ENCODE data around the gene GSG1L.
A peak's percentile ranks its signal among the peaks of the same experiment; 100 is the strongest.

GSG1L gene

DNA sequence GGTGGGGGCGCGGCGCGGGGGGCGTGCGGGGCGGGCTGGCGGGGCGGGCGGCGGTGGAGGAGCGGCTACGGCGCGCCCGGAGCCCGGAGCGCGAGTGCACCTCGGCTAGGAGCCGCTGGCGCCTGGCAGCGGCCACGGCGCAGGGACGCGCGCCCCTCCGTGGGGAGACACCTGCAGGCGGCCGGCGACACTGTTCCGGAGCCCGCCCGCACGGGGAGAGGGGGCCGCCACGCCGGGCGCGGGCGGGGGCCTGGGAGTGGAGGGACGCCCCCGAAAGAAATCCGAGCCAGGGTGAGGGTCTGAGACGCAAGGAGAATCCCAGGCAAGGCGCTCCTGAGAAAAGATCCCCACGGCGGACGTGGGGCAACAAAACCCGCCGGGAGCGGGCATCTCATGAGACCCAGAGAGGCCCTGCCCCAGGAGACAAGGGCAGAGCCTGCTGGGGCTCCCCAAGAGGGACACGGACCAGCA, at the start of gene GSG1L:
Gene GSG1L, minus strand, starts transcription at position 124 of the 471 bp plus-strand sequence. CDS start 290 bp downstream, outside the sequence.
- DNase-seq, result no peak

DNA sequence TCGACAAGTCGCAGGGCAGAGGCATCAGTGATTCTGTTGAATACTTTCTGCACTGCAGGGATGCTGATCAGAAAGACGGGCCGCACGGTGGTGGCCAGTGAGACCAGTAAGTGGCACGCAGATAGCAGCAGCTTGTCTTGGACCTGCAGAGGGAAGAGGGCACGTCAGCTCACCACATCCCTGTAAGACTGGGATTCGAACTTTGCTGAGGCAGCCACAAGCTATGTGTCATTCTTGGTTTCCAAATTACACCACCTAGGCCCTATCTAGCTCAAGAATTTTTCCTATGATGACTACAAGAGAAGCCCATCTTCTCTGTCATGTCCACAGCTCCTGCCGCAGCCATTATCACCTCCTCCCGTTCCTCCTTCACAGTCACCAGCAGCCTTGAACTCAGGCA, 49.4 kb upstream of the GSG1L start:
- no peak for DNase-seq

DNA sequence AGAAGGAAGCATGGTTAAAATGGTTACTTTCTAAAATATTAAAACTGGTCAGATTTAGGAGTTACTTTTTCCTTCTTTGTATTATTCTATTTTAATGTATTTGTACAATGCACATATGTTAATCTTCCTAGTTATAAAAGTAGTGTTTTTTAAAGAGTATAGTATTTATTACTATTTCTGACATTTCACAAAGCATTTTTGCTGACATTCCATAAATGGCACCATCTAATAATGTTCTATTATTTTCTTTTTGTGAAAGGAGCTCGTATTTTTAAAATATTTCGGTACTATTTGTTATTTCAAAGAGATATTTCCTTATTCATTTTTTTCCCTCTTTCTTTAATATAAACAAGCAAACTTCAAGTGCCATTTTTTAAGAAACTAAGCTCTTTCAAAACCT, 47.5 kb upstream of the GSG1L start:
- no peak for DNase-seq

GRCh38 chr16:28110479-28110878, 47.0 kb upstream of the GSG1L start:
- no peak for DNase-seq

DNA sequence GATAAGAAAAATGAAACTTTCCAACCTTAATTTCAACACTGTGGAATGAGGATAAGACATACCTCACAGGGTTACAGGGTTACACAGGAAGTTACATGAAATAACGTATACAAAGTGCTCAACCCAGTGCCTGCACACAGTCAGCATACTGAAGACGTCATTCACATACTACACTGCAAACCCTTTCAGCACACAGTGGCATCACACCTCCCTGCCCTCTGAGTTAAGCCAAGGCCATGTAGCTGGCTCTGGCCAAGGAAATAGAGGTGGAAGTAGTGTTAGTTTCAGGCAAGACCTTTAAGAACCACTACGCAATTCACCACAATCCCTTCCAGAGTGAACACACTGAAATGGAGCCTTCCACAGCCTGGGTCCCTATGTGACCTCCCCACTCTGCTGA, 46.6 kb upstream of the GSG1L start:
- DNase-seq, result no peak

DNA sequence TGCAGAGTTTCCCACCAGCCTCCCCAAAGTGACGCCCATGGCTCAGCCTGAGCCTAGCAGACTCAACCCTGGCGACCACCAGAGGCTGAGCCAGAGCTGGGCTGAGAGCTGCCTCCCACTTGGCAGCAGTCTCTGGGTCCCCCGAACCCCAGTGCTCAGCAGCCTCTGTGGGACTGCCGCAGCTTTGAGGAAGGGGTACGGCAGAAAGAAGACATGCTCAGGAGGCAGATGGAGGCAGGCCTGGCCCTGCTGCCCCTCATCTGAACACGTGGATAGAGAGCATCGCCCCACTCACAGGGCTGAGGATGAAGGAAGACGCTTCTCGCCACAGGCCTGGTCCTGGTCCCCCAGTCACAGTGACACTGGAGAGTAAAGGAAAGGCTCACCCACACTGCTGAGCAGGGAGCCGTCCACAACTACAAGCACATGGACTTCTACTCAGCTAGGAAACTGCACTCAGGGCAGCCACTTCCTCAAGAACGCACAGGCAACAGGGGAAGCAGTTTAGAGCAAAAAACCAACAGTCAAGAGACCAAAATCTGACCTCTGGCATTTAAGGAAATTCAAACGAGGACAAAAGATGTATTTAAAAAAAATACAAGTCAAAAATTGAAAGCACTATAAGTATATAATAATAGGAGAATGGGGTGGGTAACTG, 45.2 kb upstream of the GSG1L start:
- DNase-seq, result no peak

DNA sequence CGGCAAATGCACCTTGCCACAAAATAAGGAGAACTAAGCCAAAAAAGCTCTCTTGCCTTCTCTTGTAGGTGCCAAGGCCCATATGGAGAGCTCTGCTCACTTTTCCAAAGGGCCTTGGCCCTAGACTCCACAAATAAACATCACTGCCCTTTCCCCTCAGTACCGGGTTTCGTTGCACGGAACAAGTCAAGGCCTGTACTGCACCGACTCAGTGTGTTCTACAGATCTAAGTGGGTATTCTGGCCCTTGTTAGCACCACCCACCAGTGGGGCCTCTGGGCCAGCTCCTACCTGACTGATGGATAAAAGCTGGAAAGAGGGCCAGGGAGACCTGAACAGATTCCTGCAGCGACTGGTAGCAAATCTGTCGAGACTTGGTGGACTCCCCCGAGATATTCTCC, 43.7 kb upstream of the GSG1L start:
- DNase-seq, result no peak

DNA sequence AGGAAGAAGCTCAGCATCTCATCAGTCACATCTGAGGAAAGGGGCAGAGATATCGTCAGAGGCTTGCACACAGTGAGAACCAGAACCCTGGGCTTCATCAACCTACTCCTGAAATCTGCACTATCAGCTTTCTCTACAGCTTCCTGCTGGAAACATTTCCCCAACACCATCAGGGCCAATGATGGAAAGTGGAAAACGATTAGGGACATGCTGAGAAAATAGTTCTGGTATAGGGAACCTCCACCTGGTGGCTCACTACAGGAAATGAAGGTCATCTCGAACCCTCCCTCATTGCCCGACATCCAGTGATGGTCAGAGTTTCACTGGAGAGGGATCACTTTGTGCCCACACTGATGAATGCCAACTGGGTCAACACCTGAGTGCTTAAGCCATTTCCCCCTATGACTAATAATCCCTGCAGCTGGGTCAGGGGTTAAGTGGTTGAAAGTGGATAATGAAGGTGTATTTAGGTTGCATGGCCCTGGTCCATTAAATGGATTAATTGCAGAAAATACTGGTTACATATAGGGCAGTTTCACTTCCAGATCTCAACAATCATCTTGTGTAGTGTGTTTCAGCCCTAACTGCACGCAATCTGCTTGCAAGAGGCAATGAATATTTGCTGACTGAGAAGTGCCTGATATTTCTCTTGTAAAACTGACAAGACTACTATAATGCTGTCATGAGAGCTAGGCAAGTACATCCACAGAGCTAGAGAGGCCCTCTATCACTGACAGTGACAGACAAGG, 43.1 kb upstream of the GSG1L start:
- DNase-seq, result peak; percentile 57

DNA sequence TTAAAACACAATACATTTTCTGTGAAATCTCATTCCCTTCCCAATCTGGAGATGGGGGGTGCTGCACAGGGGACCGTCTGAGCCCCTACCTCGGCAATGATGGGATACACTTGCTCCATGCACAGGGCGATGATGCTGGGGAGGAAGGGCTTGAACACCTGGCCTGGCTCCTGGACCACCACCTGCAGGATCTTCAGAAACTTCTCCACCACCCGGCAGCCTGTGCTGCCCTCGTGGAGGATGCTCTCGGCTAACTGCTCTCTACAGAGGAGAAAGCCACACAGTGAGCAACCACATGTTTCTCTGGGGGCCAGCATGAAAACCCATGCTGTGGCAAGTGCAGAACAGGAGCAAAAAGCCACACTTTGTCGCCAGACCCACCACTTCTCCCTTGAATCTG, 42.4 kb upstream of the GSG1L start:
- DNase-seq, result no peak

DNA sequence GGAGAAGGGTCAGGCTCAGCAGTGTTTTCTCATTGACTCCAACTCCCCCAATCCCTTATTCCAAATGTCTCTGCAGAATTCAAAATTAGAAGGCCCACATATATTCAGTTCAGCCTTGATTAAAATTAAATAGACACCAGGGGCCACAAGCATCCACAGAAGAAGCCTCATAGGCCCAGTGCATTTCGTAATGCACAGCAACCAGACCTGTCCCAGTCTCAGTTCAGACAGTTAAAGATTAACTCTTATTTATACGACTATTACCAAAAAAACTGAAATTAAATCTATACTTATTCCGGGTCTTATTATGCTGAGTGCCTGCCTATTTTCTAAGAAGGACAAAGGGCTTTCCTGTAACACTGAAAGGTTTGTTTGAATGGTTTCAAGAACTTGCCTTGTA, 41.8 kb upstream of the GSG1L start:
- DNase-seq, result no peak

GRCh38 chr16:28104404-28104803, 40.9 kb upstream of the GSG1L start:
- no peak for DNase-seq

GRCh38 chr16:28103516-28104170, 40.1 kb upstream of the GSG1L start:
- DNase-seq, result no peak

- DNase-seq, result no peak
Measured at GRCh38 chr16:28101533-28101890, 38.0 kb upstream of the GSG1L start.

DNA sequence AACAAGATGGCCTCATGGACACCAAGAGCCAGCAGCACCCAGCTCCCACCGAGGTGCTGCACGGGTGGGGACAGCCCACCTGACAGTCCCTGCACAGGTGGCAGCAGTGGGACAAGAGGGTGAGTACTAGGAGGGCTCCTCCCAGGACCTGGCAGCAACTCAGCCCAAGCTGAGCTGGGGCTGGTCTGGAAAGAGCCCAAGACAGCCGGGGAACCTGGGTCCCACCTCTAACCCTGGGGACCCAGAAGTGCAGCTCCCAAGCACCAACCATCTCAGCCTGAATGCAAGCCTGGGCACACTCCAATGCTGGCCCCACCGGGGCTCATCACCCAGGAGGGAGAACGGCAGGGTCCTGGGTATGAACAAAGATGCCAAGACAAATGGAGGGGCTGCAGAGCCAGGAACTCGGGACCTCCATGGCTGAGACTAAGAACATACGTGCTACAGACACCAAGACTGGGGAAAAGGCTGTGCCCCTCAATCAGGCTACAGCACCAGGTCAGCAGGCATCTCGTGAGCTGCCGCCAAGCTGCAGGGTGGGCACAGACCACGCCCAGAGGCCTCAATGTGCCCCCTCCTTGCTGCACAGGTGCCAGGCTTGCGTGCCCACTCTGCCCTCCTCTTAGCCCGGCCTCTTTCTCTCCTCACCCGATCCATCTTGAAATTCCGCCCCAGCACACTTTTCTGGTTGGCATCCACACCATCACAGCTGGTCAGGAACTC, 37.5 kb upstream of the GSG1L start:
- DNase-seq, result no peak

DNA sequence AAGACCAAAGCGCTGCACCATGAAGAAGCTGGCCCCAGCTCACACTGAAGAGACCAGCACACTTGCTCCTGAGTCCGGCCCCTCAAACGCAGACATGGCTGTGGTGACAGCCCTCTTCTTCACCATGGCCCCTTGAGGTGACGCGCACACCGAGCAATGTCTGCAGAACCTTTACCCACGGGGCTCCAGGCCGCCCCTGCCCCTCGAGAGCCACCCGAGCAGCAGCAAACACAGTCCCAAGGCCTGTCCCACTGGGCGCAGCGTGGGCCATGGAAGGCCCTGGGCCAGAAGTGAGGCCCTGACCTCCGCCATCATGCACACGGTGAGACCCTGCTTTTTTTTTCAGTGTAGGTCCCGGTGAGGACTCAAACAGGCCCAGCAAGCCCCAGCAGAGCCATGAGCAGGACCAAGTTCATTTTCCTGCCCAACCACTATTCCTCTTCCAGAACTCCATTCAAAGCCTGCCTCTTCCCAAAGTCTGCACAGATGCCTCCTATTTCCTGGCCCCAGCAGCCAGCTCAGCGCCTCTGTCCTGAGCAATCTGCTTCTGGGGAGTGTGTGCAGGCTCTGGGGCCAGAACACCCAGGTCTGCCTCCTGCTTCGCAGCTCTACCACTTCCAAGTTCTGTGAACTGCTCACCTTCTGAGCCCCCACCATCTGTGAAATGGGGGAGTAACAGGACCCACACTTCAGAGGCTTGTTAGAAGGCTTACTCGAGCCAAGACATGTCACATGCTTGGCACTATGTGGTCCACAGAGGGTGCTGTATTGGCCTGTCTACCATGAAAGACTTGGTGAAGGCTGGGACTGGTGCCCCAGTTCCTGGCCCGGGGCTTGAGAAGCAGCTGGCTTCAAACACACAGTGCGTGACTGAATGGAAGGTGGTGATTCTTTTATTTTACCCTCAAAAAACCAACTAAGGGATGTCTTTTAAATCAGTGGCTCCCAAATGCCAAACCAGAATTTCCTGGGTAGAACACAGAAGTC, 35.7 kb upstream of the GSG1L start:
- DNase-seq, result no peak

DNA sequence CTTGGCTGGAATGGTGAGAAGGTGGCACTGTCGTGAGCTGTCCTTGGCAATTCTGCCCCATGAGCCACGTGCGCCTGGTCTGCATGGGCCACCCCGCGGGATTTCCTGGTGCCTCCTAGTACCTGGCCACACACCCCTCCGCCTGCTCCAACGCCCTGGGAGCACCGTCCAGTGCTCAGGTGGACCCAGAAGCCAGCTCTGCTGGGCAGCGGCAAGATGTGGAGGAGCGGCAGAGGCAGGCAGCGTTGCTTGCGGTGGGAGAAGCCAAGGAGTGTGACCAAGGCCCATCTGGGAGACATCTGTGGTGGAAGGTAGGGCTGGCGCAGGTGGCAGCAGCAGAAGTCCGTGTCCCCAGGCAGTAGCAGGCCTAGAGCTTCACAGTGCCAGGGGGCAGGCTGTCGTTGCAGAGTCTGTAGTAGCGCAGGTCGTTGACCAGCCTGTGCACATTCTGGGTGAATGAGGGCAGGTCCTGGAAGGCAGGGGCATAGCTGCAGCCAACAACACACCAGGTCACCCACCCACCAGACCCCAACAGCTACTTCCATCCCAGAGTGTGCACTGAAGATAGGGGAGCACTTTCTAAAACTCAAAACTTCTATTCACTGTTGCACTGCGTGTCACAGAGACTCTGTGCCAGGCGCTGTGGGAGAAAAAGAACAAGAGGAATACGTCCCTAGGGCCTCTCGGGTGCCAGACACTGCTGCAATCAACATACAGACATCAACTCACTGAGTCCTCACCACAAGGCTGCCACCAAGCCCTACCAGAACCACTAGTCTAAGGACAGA, 34.9 kb upstream of the GSG1L start:
- DNase-seq, result no peak

GRCh38 chr16:28096983-28097899, 33.7 kb upstream of the GSG1L start:
- no peak for DNase-seq

DNA sequence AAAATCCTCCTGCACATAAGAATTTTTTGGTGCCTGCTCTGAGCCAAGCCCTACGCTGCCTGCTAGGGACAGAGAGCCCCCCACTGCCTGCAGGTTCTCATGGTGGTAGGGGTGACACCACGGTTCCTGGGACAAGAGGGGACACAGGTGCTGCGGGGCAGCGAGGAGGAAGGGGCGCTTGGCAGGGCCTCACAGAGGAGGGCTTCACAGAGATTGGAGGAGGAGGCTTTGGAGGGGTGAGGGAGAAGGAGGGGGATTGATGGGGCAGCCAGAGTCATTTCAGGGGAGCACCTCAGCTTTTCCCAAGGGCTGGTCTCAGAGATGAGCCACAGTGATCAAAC, 29.8 kb upstream of the GSG1L start:
- DNase-seq, result no peak

GRCh38 chr16:28092721-28093384, 29.3 kb upstream of the GSG1L start:
- DNase-seq, result no peak

DNA sequence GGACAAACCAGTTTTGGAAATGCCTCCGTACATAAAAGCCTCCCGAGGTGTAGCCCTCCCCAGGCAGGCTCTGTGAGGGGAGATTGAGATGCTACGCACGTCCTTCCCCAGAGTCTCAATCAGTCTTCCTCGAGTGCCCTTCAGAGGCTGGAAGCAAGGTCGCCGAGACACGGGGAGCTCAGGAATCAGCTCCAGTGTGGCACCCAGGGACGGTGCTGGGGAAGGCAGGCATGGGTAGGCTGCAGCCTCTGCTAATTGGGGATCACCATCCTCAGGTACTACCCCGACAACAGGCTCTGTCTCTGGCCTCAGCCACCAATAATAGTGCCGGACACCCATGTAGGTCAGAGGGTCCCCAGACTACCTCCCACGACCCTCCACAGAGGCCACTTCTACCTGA, 28.1 kb upstream of the GSG1L start:
- no peak for DNase-seq
